GM08714 (cell line): Measurements from ENCODE around the gene CLDND2.

Experiments
- H3K4me3 ChIP-seq: fragments of 200-500 bp; sonication (Bioruptor generic); 2 replicates; pipeline ENCODE4 v1.5.1; 2014; ENCODE audit warnings: mild to moderate bottlenecking, low read length, inconsistent platforms
- ZNF274 ChIP-seq: IDR thresholded peaks from 2 replicates; pipeline ENCODE4 v1.6.1; 2012; ENCODE audit warnings: mild to moderate bottlenecking, low read depth, low read length

The CLDND2 gene

GRCh38 chr19:51321799-51322198 is 47.0 kb downstream of the CLDND2 start:
- H3K4me3 ChIP-seq: no peak overlapping the region
- no peak for TF ChIP-seq ZNF274

- H3K4me3 ChIP-seq: no peak overlapping the region
- no peak for TF ChIP-seq ZNF274
Observed at GRCh38 chr19:51320280-51320657, 48.5 kb downstream of the CLDND2 start.

- H3K4me3 ChIP-seq: no peak overlapping the region
- TF ChIP-seq ZNF274: no peak
Observed at GRCh38 chr19:51319649-51320279, 49.0 kb downstream of the CLDND2 start.

GRCh38 chr19:51318687-51319648 is 49.8 kb downstream of the CLDND2 start:
- no peak for TF ChIP-seq ZNF274
- H3K4me3 ChIP-seq: no peak overlapping the region

GRCh38 chr19:51317968-51318367 is 50.8 kb downstream of the CLDND2 start:
- TF ChIP-seq ZNF274: no peak

GRCh38 chr19:51317376-51317775 is 51.4 kb downstream of the CLDND2 start:
- no peak for TF ChIP-seq ZNF274
- no peak overlapping the region for H3K4me3 ChIP-seq

More at GRCh38 chr19:51317968-51318367, 50.8 kb downstream of the CLDND2 start:
- no peak overlapping the region for H3K4me3 ChIP-seq
